Brain microvascular endothelial cell (primary cell): ENCODE data around the gene HNF1A.

Experiments used
- DNase-seq: peaks from one replicate; pipeline ENCODE4 v3.0.0-alpha.2; 2020
- H3K27ac ChIP-seq: fragments of 250-450 bp; sonication (Bioruptor Pico); 2 replicates; pipeline ENCODE4 v1.5.1; 2020; ENCODE audit warnings: mild to moderate bottlenecking, moderate library complexity
- H3K27me3 ChIP-seq: fragments of 250-450 bp; sonication (Bioruptor Pico); replicated peaks from 2 replicates; pipeline ENCODE4 v1.5.1; 2020; ENCODE audit warnings: mild to moderate bottlenecking
- H3K36me3 ChIP-seq: fragments of 250-450 bp; sonication (Bioruptor Pico); replicated peaks from 2 replicates; pipeline ENCODE4 v1.5.1; 2020; ENCODE audit warnings: mild to moderate bottlenecking
- H3K4me3 ChIP-seq: 2 replicates; pipeline ENCODE4 v1.5.1; 2011; ENCODE audit warnings: low read depth, mild to moderate bottlenecking, control low read depth, low read length, moderate library complexity
- in situ Hi-C: cut with HindIII; loops from 2 replicates; pipeline ENCODE4 v1.10.0; 2017; ENCODE audit warnings: low sequenced_read_pairs, low pct_ligation_motif_present
- TF ChIP-seq, protein P1 (sequence below): IDR thresholded peaks from 2 replicates; pipeline ENCODE4 v1.5.1; 2011; ENCODE audit warnings: low read depth, mild to moderate bottlenecking, moderate library complexity, low read length, control low read depth, inconsistent platforms; ENCODE audit errors: missing control alignments

Gene HNF1A

DNA sequence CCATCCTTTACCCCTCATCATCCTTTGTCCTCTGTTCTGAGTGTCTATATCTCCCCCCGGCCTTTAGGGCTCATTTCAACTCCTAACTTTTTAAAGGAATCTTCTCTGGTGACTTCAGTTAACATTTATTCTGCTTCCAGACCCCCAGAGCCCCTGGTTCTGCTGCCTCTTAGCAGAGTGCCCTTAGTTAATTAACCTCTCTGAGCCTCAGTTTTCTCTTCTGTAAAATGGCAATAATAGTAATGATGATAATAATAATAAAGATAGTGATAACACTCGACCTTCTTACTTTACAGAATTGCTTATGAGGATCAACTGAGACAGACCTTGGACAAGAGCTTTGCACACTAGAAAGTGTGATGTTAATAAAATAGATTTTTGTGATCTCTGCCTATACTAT lies 44.4 kb downstream of the HNF1A start:
- TF ChIP-seq, protein P1, sequence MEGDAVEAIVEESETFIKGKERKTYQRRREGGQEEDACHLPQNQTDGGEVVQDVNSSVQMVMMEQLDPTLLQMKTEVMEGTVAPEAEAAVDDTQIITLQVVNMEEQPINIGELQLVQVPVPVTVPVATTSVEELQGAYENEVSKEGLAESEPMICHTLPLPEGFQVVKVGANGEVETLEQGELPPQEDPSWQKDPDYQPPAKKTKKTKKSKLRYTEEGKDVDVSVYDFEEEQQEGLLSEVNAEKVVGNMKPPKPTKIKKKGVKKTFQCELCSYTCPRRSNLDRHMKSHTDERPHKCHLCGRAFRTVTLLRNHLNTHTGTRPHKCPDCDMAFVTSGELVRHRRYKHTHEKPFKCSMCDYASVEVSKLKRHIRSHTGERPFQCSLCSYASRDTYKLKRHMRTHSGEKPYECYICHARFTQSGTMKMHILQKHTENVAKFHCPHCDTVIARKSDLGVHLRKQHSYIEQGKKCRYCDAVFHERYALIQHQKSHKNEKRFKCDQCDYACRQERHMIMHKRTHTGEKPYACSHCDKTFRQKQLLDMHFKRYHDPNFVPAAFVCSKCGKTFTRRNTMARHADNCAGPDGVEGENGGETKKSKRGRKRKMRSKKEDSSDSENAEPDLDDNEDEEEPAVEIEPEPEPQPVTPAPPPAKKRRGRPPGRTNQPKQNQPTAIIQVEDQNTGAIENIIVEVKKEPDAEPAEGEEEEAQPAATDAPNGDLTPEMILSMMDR, result no peak
- Histone ChIP-seq H3K27ac (no peak overlapping the region), H3K27me3 (peaks cover 2% of the 10 kb centered on the region), H3K4me3 (no peak overlapping the region), H3K36me3 (no peaks in the 10 kb centered on the region)
- no peak for DNase-seq
- in situ Hi-C loops, result no loop called here

DNA sequence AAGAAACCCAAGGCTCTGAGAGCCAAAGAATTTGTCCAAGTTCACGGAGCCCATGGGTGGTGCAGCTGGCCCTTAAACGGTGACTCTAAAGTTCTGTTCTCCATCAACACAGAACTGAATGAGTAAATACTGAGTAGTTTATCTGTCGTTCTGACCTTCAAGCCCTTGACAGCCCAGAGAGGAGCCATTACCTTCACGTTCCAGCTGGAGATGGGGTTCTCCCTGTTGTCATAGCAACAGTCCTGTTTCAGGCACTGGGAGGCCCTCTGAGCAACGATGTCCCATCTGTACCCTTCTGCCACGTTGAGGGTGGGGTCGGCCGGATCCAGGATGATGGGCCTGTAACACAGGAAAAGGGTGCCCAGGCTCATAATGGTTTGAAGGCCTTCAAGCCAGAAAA lies 45.5 kb downstream of the HNF1A start:
- no peaks in the 10 kb centered on the region for H3K36me3 ChIP-seq
- no peak overlapping the region for H3K27ac ChIP-seq
- no peak for DNase-seq
- peaks cover 2% of the 10 kb centered on the region for H3K27me3 ChIP-seq
- H3K4me3 ChIP-seq, result no peak overlapping the region
- TF ChIP-seq, protein P1, result no peak
- in situ Hi-C loops, result no loop called here

DNA sequence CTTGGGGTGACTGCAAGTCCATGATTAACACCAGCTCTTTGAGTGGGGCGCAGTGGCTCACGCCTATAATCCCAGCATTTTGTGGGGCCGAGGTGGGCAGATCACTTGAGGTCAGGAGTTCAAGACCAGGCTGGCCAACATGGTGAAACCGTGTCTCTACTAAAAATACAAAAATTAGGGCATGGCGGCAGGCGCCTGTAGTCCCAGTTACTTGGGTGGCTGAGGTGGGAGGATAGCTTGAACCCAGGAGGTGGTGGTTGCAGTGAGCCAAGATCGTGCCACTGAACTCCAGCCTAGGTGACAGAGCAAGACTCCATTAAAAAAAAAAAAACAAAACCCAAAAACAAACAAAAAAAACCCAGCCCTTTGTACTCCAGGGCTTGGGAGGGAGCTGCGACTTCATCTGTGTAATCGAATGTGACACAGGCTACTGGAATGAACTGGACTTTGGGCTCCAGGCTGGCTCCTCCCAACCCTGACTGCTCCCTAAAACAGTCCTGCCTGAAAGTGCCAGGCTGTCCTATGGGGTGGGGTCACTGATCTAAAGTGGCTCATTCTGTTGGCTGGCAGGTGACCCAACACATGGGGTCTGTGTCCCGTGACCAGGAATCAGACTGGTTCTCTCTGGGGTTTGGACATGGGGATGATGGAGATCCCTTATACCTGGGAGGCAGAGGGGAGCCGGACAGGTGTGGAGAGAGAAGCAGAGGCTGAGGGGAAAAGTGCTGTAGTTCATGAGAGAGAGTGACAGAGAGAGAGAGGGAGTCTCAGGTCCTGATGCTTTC lies 47.3 kb downstream of the HNF1A start:
- Histone ChIP-seq H3K36me3 (no peaks in the 10 kb centered on the region), H3K27me3 (peaks cover 2% of the 10 kb centered on the region), H3K27ac (no peak overlapping the region), H3K4me3 (no peak overlapping the region)
- in situ Hi-C loops, result no loop called here
- TF ChIP-seq, protein P1, result no peak
- DNase-seq, result no peak

DNA sequence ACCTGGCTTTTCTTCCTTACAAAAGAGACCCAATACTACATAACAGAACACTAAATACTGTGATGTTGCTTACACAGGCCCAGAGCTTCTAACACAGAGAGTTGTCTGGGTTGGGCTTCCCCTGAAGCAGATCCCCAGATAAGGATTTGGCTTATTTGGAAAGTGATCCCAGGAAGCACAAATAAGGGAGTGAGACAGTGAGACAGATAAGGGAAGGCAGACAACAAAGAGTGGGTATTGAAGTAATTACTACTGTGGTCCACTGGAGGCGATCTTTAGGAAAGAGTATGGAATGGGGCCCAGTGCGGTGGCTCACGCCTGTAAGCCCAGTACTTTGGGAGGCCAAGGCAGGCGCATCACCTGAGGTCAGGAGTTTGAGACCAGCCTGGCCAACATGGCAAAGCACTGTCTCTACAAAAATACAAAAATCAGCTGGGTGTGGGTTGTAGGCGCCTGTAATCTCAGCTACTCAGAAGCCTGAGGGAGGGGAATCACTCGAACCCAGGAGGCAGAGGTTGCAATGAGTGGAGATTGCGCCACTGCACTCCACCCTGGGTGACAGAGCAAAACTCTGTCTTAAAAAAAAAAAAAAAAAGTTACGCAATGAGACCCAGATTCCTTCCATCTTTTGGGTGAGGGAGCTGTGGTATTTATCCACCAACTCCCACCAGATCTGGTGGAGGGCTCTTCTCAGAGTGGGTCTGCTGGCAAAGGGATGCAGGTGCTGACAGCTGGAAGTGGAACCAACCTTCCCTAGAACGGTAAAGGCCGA lies 48.1 kb downstream of the HNF1A start:
- H3K27ac ChIP-seq, result no peak overlapping the region
- peaks cover 2% of the 10 kb centered on the region for H3K27me3 ChIP-seq
- H3K4me3 ChIP-seq, result no peak overlapping the region
- in situ Hi-C loops, result no loop called here
- H3K36me3 ChIP-seq, result no peaks in the 10 kb centered on the region
- TF ChIP-seq, protein P1, result peak; percentile 13
- DNase-seq, result no peak

DNA sequence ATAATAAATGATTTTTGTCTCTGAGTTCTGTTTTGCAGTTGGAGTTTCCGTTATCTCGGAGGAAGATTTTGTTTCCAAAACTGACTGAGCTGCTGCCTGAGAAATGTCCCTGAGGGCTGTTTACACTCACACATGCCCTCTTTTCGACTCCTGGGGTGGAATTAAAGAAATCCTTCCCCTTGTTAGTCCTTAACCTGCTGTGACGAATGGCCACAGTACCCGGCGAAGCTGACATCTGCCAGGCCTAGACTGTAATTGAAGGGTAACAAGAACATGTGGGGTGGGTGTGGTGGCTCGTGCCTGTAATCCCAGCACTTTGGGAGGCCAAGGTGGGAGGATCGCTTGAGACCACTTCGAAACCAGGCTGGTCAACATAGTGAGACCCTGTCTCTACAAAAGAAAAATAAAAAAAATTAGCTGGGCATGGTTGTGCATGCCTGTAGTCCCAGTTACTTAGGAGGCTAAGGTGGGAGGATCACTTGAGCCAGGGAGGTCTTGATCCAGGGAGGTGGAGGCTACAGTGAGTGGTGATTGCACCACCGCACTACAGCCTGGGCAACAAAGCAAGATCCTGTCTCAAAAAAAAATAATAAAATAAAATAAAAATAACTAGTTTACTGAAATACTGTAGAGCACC lies 52.4 kb downstream of the HNF1A start:
- H3K4me3 ChIP-seq, result no peak overlapping the region
- no peak for DNase-seq
- H3K27ac ChIP-seq, result no peak overlapping the region
- TF ChIP-seq, protein P1, result no peak
- in situ Hi-C loops, result no loop called here
- no peaks in the 10 kb centered on the region for H3K36me3 ChIP-seq
- peaks cover 2% of the 10 kb centered on the region for H3K27me3 ChIP-seq
